Measurements from ENCODE around the gene ZNF280B.
"Not testable (repeated sequence)": the region's sequence is repeated elsewhere in the genome, so short reads cannot be mapped to it uniquely, and the experiment has no call there.

ZNF280B gene

GRCh38 chr22:22509912-22510311, 1.4 kb upstream of the ZNF280B start:
- H3K4me3 Mint-ChIP-seq; H3K36me3 Mint-ChIP-seq (ENCODE audit: low read depth); intact Hi-C loops (cut with micrococcal nuclease); H3K27ac Mint-ChIP-seq: not testable (repeated sequence)
- Mint-ChIP-seq H3K9me3 (peaks cover 14% of the 10 kb centered on the region), H3K27me3 (peaks cover 21% of the 10 kb centered on the region), H3K4me1 (ENCODE audit: low read depth) (peaks cover 15% of the 10 kb centered on the region)

- Mint-ChIP-seq H3K36me3 (ENCODE audit: low read depth) (no peaks in the 10 kb centered on the region), H3K4me1 (ENCODE audit: low read depth) (peaks cover 15% of the 10 kb centered on the region), H3K4me3 (peak overlapping the region; percentile 78), H3K9me3 (peaks cover 14% of the 10 kb centered on the region), H3K27ac (peak overlapping the region; percentile 65), H3K27me3 (peaks cover 15% of the 10 kb centered on the region)
- intact Hi-C loops (cut with micrococcal nuclease) = no loop called here
Measured at GRCh38 chr22:22507743-22508273, 734 bp downstream of the ZNF280B start.

GRCh38 chr22:22506736-22507135, 1.8 kb downstream of the ZNF280B start:
- Mint-ChIP-seq H3K9me3 (peaks cover 14% of the 10 kb centered on the region), H3K4me3 (no peak overlapping the region), H3K36me3 (ENCODE audit: low read depth) (no peaks in the 10 kb centered on the region), H3K4me1 (ENCODE audit: low read depth) (peaks cover 8% of the 10 kb centered on the region), H3K27ac (no peak overlapping the region), H3K27me3 (peaks cover 11% of the 10 kb centered on the region)
- intact Hi-C loops (cut with micrococcal nuclease) = no loop called here

- H3K27ac Mint-ChIP-seq = no peak overlapping the region
Measured at GRCh38 chr22:22498267-22498666, 10.3 kb downstream of the ZNF280B start.

GRCh38 chr22:22491589-22491988, 17.0 kb downstream of the ZNF280B start:
- H3K9me3 Mint-ChIP-seq; H3K27me3 Mint-ChIP-seq; H3K27ac Mint-ChIP-seq; H3K36me3 Mint-ChIP-seq (ENCODE audit: low read depth); H3K4me3 Mint-ChIP-seq; intact Hi-C loops (cut with micrococcal nuclease); H3K4me1 Mint-ChIP-seq (ENCODE audit: low read depth): not testable (repeated sequence)

More at GRCh38 chr22:22498267-22498666, 10.3 kb downstream of the ZNF280B start:
- H3K4me1 Mint-ChIP-seq (ENCODE audit: low read depth) = no peaks in the 10 kb centered on the region
- no peaks in the 10 kb centered on the region for H3K9me3 Mint-ChIP-seq
- no peak overlapping the region for H3K4me3 Mint-ChIP-seq
- intact Hi-C loops (cut with micrococcal nuclease) = no loop called here
- H3K27me3 Mint-ChIP-seq = no peaks in the 10 kb centered on the region
- H3K36me3 Mint-ChIP-seq (ENCODE audit: low read depth) = no peaks in the 10 kb centered on the region

- Mint-ChIP-seq H3K4me3 (no peak overlapping the region), H3K27ac (no peak overlapping the region), H3K36me3 (ENCODE audit: low read depth) (no peaks in the 10 kb centered on the region), H3K27me3 (no peaks in the 10 kb centered on the region), H3K4me1 (ENCODE audit: low read depth) (no peaks in the 10 kb centered on the region), H3K9me3 (no peaks in the 10 kb centered on the region)
- intact Hi-C loops (cut with micrococcal nuclease) = no loop called here
Measured at GRCh38 chr22:22488736-22489135, 19.8 kb downstream of the ZNF280B start.

- no peaks in the 10 kb centered on the region for H3K4me1 Mint-ChIP-seq (ENCODE audit: low read depth)
- intact Hi-C loops (cut with micrococcal nuclease) = no loop called here
- H3K4me3 Mint-ChIP-seq = no peak overlapping the region
- no peaks in the 10 kb centered on the region for H3K27me3 Mint-ChIP-seq
- no peak overlapping the region for H3K27ac Mint-ChIP-seq
- no peaks in the 10 kb centered on the region for H3K9me3 Mint-ChIP-seq
- no peaks in the 10 kb centered on the region for H3K36me3 Mint-ChIP-seq (ENCODE audit: low read depth)
Measured at GRCh38 chr22:22487869-22488597, 20.5 kb downstream of the ZNF280B start.

- no peaks in the 10 kb centered on the region for H3K27me3 Mint-ChIP-seq
- H3K4me3 Mint-ChIP-seq = no peak overlapping the region
- no peaks in the 10 kb centered on the region for H3K4me1 Mint-ChIP-seq (ENCODE audit: low read depth)
- intact Hi-C loops (cut with micrococcal nuclease) = no loop called here
- H3K27ac Mint-ChIP-seq = no peak overlapping the region
- no peaks in the 10 kb centered on the region for H3K36me3 Mint-ChIP-seq (ENCODE audit: low read depth)
- H3K9me3 Mint-ChIP-seq = no peaks in the 10 kb centered on the region
Measured at GRCh38 chr22:22487059-22487458, 21.5 kb downstream of the ZNF280B start.

GRCh38 chr22:22486132-22486899, 22.2 kb downstream of the ZNF280B start:
- H3K9me3 Mint-ChIP-seq = no peaks in the 10 kb centered on the region

GRCh38 chr22:22485524-22485923, 23.0 kb downstream of the ZNF280B start:
- intact Hi-C loops (cut with micrococcal nuclease) = no loop called here
- Mint-ChIP-seq H3K36me3 (ENCODE audit: low read depth) (no peaks in the 10 kb centered on the region), H3K4me3 (no peak overlapping the region), H3K27ac (no peak overlapping the region), H3K9me3 (no peaks in the 10 kb centered on the region), H3K27me3 (no peaks in the 10 kb centered on the region), H3K4me1 (ENCODE audit: low read depth) (no peaks in the 10 kb centered on the region)

More at GRCh38 chr22:22486132-22486899, 22.2 kb downstream of the ZNF280B start:
- H3K36me3 Mint-ChIP-seq (ENCODE audit: low read depth) = no peaks in the 10 kb centered on the region
- H3K27me3 Mint-ChIP-seq = no peaks in the 10 kb centered on the region
- intact Hi-C loops (cut with micrococcal nuclease) = no loop called here
- H3K4me1 Mint-ChIP-seq (ENCODE audit: low read depth) = no peaks in the 10 kb centered on the region
- H3K4me3 Mint-ChIP-seq = no peak overlapping the region
- no peak overlapping the region for H3K27ac Mint-ChIP-seq

- Mint-ChIP-seq H3K4me1 (ENCODE audit: low read depth) (no peaks in the 10 kb centered on the region), H3K27ac (no peak overlapping the region), H3K9me3 (no peaks in the 10 kb centered on the region), H3K4me3 (no peak overlapping the region), H3K36me3 (ENCODE audit: low read depth) (no peaks in the 10 kb centered on the region), H3K27me3 (no peaks in the 10 kb centered on the region)
- intact Hi-C loops (cut with micrococcal nuclease) = no loop called here
Measured at GRCh38 chr22:22484023-22484422, 24.5 kb downstream of the ZNF280B start.

GRCh38 chr22:22480940-22481339, 27.6 kb downstream of the ZNF280B start:
- intact Hi-C loops (cut with micrococcal nuclease) = no loop called here
- H3K4me3 Mint-ChIP-seq = no peak overlapping the region

GRCh38 chr22:22479999-22480532, 28.5 kb downstream of the ZNF280B start:
- H3K9me3 Mint-ChIP-seq = no peaks in the 10 kb centered on the region
- no peaks in the 10 kb centered on the region for H3K27me3 Mint-ChIP-seq
- intact Hi-C loops (cut with micrococcal nuclease) = no loop called here
- no peak overlapping the region for H3K27ac Mint-ChIP-seq
- H3K36me3 Mint-ChIP-seq (ENCODE audit: low read depth) = no peaks in the 10 kb centered on the region
- H3K4me3 Mint-ChIP-seq = no peak overlapping the region
- H3K4me1 Mint-ChIP-seq (ENCODE audit: low read depth) = peaks cover 5% of the 10 kb centered on the region

More at GRCh38 chr22:22480940-22481339, 27.6 kb downstream of the ZNF280B start:
- no peaks in the 10 kb centered on the region for H3K36me3 Mint-ChIP-seq (ENCODE audit: low read depth)
- H3K9me3 Mint-ChIP-seq = no peaks in the 10 kb centered on the region
- no peaks in the 10 kb centered on the region for H3K27me3 Mint-ChIP-seq
- H3K27ac Mint-ChIP-seq = no peak overlapping the region
- peaks cover 1% of the 10 kb centered on the region for H3K4me1 Mint-ChIP-seq (ENCODE audit: low read depth)

- Mint-ChIP-seq H3K27ac (no peak overlapping the region), H3K27me3 (no peaks in the 10 kb centered on the region), H3K9me3 (no peaks in the 10 kb centered on the region), H3K4me1 (ENCODE audit: low read depth) (peaks cover 5% of the 10 kb centered on the region), H3K4me3 (no peak overlapping the region), H3K36me3 (ENCODE audit: low read depth) (no peaks in the 10 kb centered on the region)
- intact Hi-C loops (cut with micrococcal nuclease) = no loop called here
Measured at GRCh38 chr22:22479116-22479515, 29.4 kb downstream of the ZNF280B start.

Measured in dendritic cell treated with granulocyte-macrophage colony-stimulating factor and Interleukin-4, amounts not matched to agents 40 ng/mL and 50 ng/mL, for 4 days (primary cell).